Measurements from ENCODE around the gene KCNIP4. TPM values are rescaled to one million over a fixed set of nuclear protein-coding genes. Genes with fewer than 3 reads are reported as not detected.

The KCNIP4 gene
- polyA plus RNA-seq, 1 donor (not counting 4 experiments of a cell fraction or from before 2014, with no cell fraction given) = 0.07 TPM

DNA sequence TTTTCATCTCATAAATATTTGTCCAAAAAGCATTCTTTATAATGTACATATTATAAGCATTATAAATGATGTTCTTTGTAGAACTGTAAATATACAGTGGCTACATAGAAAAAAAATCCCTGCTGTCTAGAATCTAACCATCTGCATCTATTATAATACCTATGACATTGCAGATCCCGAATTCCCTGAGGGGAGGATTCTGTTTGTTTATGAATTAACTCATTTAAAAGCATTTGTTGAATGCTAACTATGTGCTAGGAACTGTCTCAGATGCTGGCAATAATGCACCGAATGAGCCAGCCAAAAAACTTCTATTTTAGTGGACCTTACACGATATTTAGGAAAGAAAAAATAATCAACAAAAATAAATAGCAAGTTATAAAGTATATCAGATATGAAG is 1058.7 kb downstream of the KCNIP4 start:
- Histone ChIP-seq H3K4me2 (ENCODE audit: control insufficient read depth, extremely low read depth, insufficient read depth, low read depth, low read length) (no peak overlapping the region), H3K36me3 (ENCODE audit: control insufficient read depth in 2 of 2, extremely low read depth in 1 of 2, insufficient read depth in 2 of 2, low read length in 2 of 2) (no peaks in the 10 kb centered on the region), H3K4me1 (ENCODE audit: control insufficient read depth, extremely low read depth, insufficient read depth, low read length) (peaks cover 3% of the 10 kb centered on the region), H3K79me2 (ENCODE audit: control insufficient read depth, insufficient read depth, low read length) (no peaks in the 10 kb centered on the region), H3K27me3 (ENCODE audit: control insufficient read depth, extremely low read depth, insufficient read depth, low read length) (no peaks in the 10 kb centered on the region), H3K4me3 (ENCODE audit: control insufficient read depth in 2 of 3, extremely low read depth in 1 of 3, insufficient read depth in 2 of 3, low read depth in 1 of 3, low read length in 3 of 3) (no peak overlapping the region), H2AFZ (ENCODE audit: control insufficient read depth, low read length) (no peak overlapping the region), H3K9ac (ENCODE audit: control insufficient read depth, extremely low read depth, insufficient read depth, low read length) (no peak overlapping the region), H3K9me3 (ENCODE audit: control insufficient read depth, low read depth, low read length) (no peaks in the 10 kb centered on the region), H3K27ac (ENCODE audit: control insufficient read depth, insufficient read depth, low read length) (no peak overlapping the region), H4K20me1 (ENCODE audit: control insufficient read depth, extremely low read depth, insufficient read depth, low read length) (no peaks in the 10 kb centered on the region), H3K9me1 (ENCODE audit: control insufficient read depth, extremely low read depth, insufficient read depth, low read length) (no peaks in the 10 kb centered on the region)
- no peak for DNase-seq (ENCODE audit: low read depth, low spot score)
- dilution Hi-C loops (cut with MboI; ENCODE audit: extremely low pct_ligation_motif_present, low sequenced_read_pairs) = no loop called here
- TF ChIP-seq, protein P1, sequence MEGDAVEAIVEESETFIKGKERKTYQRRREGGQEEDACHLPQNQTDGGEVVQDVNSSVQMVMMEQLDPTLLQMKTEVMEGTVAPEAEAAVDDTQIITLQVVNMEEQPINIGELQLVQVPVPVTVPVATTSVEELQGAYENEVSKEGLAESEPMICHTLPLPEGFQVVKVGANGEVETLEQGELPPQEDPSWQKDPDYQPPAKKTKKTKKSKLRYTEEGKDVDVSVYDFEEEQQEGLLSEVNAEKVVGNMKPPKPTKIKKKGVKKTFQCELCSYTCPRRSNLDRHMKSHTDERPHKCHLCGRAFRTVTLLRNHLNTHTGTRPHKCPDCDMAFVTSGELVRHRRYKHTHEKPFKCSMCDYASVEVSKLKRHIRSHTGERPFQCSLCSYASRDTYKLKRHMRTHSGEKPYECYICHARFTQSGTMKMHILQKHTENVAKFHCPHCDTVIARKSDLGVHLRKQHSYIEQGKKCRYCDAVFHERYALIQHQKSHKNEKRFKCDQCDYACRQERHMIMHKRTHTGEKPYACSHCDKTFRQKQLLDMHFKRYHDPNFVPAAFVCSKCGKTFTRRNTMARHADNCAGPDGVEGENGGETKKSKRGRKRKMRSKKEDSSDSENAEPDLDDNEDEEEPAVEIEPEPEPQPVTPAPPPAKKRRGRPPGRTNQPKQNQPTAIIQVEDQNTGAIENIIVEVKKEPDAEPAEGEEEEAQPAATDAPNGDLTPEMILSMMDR (optimal IDR thresholded peaks at IDR 0.05 in 1 of 3, IDR thresholded peaks at IDR 0.05 in 1 of 3, conservative IDR thresholded peaks at IDR 0.05 in 1 of 3; ENCODE audit: extremely low read depth in 1 of 3, insufficient read depth in 2 of 3, low read length in 3 of 3) = no peak
- no peak for TF ChIP-seq EZH2 (IDR thresholded peaks at IDR 0.05; ENCODE audit: low read length)
- FAIRE-seq = no peak

GRCh38 chr4:20883677-20884076 is 1064.9 kb downstream of the KCNIP4 start:
- Histone ChIP-seq H3K4me1 (ENCODE audit: control insufficient read depth, extremely low read depth, insufficient read depth, low read length) (no peaks in the 10 kb centered on the region), H3K9ac (ENCODE audit: control insufficient read depth, extremely low read depth, insufficient read depth, low read length) (no peak overlapping the region)

More at GRCh38 chr4:20883677-20884076, 1064.9 kb downstream of the KCNIP4 start:
- TF ChIP-seq EZH2 (IDR thresholded peaks at IDR 0.05; ENCODE audit: low read length) = no peak
- TF ChIP-seq, protein P1 (optimal IDR thresholded peaks at IDR 0.05 in 1 of 3, IDR thresholded peaks at IDR 0.05 in 1 of 3, conservative IDR thresholded peaks at IDR 0.05 in 1 of 3; ENCODE audit: extremely low read depth in 1 of 3, insufficient read depth in 2 of 3, low read length in 3 of 3) = no peak
- no peaks in the 10 kb centered on the region for H3K36me3 ChIP-seq (ENCODE audit: control insufficient read depth in 2 of 2, extremely low read depth in 1 of 2, insufficient read depth in 2 of 2, low read length in 2 of 2)
- DNase-seq (ENCODE audit: low read depth, low spot score) (no peak), FAIRE-seq (no peak)
- dilution Hi-C loops (cut with MboI; ENCODE audit: extremely low pct_ligation_motif_present, low sequenced_read_pairs) = no loop called here
- no peaks in the 10 kb centered on the region for H3K79me2 ChIP-seq (ENCODE audit: control insufficient read depth, insufficient read depth, low read length)
- H3K4me2 ChIP-seq (ENCODE audit: control insufficient read depth, extremely low read depth, insufficient read depth, low read depth, low read length) = no peak overlapping the region
- no peak overlapping the region for H3K27ac ChIP-seq (ENCODE audit: control insufficient read depth, insufficient read depth, low read length)
- no peak overlapping the region for H3K4me3 ChIP-seq (ENCODE audit: control insufficient read depth in 2 of 3, extremely low read depth in 1 of 3, insufficient read depth in 2 of 3, low read depth in 1 of 3, low read length in 3 of 3)
- H4K20me1 ChIP-seq (ENCODE audit: control insufficient read depth, extremely low read depth, insufficient read depth, low read length) = no peaks in the 10 kb centered on the region
- no peaks in the 10 kb centered on the region for H3K27me3 ChIP-seq (ENCODE audit: control insufficient read depth, extremely low read depth, insufficient read depth, low read length)
- H3K9me1 ChIP-seq (ENCODE audit: control insufficient read depth, extremely low read depth, insufficient read depth, low read length) = no peaks in the 10 kb centered on the region
- H2AFZ ChIP-seq (ENCODE audit: control insufficient read depth, low read length) = no peak overlapping the region
- no peaks in the 10 kb centered on the region for H3K9me3 ChIP-seq (ENCODE audit: control insufficient read depth, low read depth, low read length)

All from keratinocyte (primary cell).